GM23248 (cell line): ENCODE results near the gene PARP3. TPM values are rescaled to one million over a fixed set of nuclear protein-coding genes. Genes with fewer than 3 reads are reported as not detected.

Experiments
- DNase-seq: peaks from one replicate; pipeline ENCODE4 v3.0.0-alpha.2; 2015
- H2AFZ ChIP-seq: fragments of 200-600 bp; sonication (generic); 2 replicates; pipeline ENCODE4 v1.6.1; 2016; ENCODE audit warnings: antibody characterized with exemption
- H3F3A ChIP-seq: fragments of 200-600 bp; sonication (generic); 2 replicates; pipeline ENCODE4 v1.6.1; 2016; ENCODE audit warnings: mild to moderate bottlenecking, antibody characterized with exemption, mixed run types; ENCODE audit not compliant: insufficient read depth
- H3K27ac ChIP-seq: fragments of 200-600 bp; sonication (generic); 2 replicates; pipeline ENCODE4 v1.5.1; 2016; ENCODE audit warnings: mild to moderate bottlenecking
- H3K27me3 ChIP-seq: fragments of 200-600 bp; sonication (generic); replicated peaks from 2 replicates; pipeline ENCODE4 v1.6.1; 2016; ENCODE audit warnings: mild to moderate bottlenecking; ENCODE audit not compliant: insufficient read depth
- H3K36me3 ChIP-seq: fragments of 200-600 bp; sonication (generic); 2 replicates; pipeline ENCODE4 v1.6.1; 2016; ENCODE audit warnings: low read depth, mild to moderate bottlenecking
- H3K4me1 ChIP-seq: fragments of 200-600 bp; sonication (generic); 2 replicates; pipeline ENCODE4 v1.6.1; 2016; ENCODE audit warnings: mild to moderate bottlenecking; ENCODE audit not compliant: insufficient read depth
- H3K4me2 ChIP-seq: fragments of 200-600 bp; sonication (generic); one replicate; pipeline ENCODE4 v1.6.1; 2016; ENCODE audit warnings: mild to moderate bottlenecking; ENCODE audit not compliant: unreplicated experiment
- H3K4me3 ChIP-seq: fragments of 200-600 bp; sonication (generic); 2 replicates; pipeline ENCODE4 v1.5.1; 2016; ENCODE audit warnings: mild to moderate bottlenecking
- H3K79me2 ChIP-seq: fragments of 200-600 bp; sonication (generic); 2 replicates; pipeline ENCODE4 v1.6.1; 2016; ENCODE audit warnings: mild to moderate bottlenecking; ENCODE audit not compliant: insufficient read depth
- H3K9ac ChIP-seq: fragments of 200-600 bp; sonication (generic); 2 replicates; pipeline ENCODE4 v1.6.1; 2016; ENCODE audit warnings: mild to moderate bottlenecking
- H3K9me2 ChIP-seq: fragments of 200-600 bp; sonication (generic); 2 replicates; pipeline ENCODE4 v1.6.1; 2016; ENCODE audit warnings: mixed run types, mild to moderate bottlenecking, moderate library complexity; ENCODE audit not compliant: insufficient read depth
- H3K9me3 ChIP-seq: fragments of 200-600 bp; sonication (generic); one replicate; pipeline ENCODE4 v1.6.1; 2017; ENCODE audit warnings: low read depth
- H4K20me1 ChIP-seq: fragments of 200-600 bp; sonication (generic); 2 replicates; pipeline ENCODE4 v1.6.0; 2016; ENCODE audit not compliant: insufficient read depth
- EZH2 ChIP-seq: fragments of 200-600 bp; sonication (generic); IDR thresholded peaks from 2 replicates; pipeline ENCODE4 v1.6.1; 2018; ENCODE audit warnings: antibody characterized with exemption, mild to moderate bottlenecking; ENCODE audit not compliant: insufficient read depth, poor library complexity, severe bottlenecking
- EZH2phosphoT487 ChIP-seq: fragments of 200-600 bp; sonication (generic); IDR thresholded peaks from 2 replicates; pipeline ENCODE4 v1.6.1; 2018; ENCODE audit warnings: antibody characterized with exemption, moderate library complexity, mild to moderate bottlenecking, low read depth; ENCODE audit not compliant: insufficient read depth
- WGBS, 2 experiments: methylation state at CpG; one replicate each; pipeline ENCODE4 v1.1.6; 2015 to 2017; ENCODE audit warnings: low lambda C conversion rate in 2 of 2, low coverage in 1 of 2; ENCODE audit errors: missing lambda C conversion rate in 2 of 2; 5-methylcytosine and 5-hydroxymethylcytosine counted together
- in situ Hi-C: fragments of 300-500 bp; cut with MboI; formaldehyde crosslinking; loops from 2 replicates; pipeline ENCODE4 v1.15.0; 2020
- polyA plus RNA-seq: library from polyadenylated mRNA; unstranded; fragments of >200 nt; fragmentation: Nextera tagmentation; extraction: Ambion mirVana; gene quantifications from 2 replicates; pipeline ENCODE4 v1.2.1, GENCODE V29; 2016
- total RNA-seq: library from RNA; depleted of rRNA; stranded (reverse); fragments of >200 nt; shearing (Covaris generic); gene quantifications from 2 replicates; pipeline ENCODE4 v1.2.3, GENCODE V29; 2014

PARP3 gene
- total and polyA plus RNA-seq, 2 experiments from 2014 or later = 60.4 to 80.4 TPM

DNA sequence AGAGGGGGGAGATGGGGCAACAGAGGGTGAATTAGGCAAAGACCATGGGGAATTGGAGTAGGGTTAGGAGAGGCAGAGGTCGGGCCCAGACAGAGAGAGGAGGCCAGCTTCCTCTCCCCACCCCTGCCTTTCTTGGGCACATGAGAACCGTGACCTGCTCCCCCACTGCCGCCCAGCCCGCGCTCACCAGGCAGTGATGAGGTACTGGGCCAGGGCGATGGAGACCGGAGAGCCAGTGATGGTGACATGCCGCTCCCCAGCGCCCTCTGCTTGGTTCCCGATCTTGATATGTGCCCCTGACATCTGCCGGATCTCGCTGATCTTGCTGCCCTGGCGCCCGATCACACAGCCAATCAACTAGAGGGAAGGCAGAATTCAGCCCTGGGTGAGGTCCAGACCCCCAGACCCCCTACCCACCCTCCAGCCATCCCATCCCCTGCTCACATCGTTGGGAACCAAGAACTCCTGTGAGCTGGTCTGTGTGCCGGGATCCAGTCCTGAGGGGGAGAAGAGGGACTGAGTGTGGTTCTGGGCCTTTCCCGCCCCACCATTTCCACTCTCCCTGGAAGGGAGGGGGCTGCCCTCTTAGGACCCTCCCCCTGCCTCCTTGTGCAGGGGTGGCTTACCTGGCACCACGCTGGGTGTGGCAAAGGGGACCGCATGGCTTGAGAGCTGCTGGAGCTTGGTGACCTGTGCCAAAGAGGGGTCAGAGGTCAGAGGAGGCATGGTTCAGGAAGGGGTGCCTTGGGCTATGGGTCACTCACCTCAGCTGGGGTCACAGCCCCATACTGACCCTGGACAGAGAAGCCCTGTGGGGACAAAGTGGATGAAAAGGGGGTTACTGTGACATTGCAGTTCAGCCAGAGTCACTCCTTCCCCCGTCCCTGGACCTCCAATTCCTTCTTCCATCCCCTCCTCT is 16.7 kb downstream of the PARP3 start:
- no peak overlapping the region for H3K4me2 ChIP-seq
- H3K9ac ChIP-seq = no peak overlapping the region
- no peak overlapping the region for H2AFZ ChIP-seq
- H3K4me3 ChIP-seq = no peak overlapping the region
- in situ Hi-C loops = no loop called here
- no peaks in the 10 kb centered on the region for H3K27me3 ChIP-seq
- H3K36me3 ChIP-seq = no peaks in the 10 kb centered on the region
- H3F3A ChIP-seq = 0 out of 2 replicates have a peak, but pooled peaks cover 5% of the 10 kb centered on the region
- 93 to 95% methylated on average over 20 of the region's 20 CpGs for WGBS, 2 experiments
- no peaks in the 10 kb centered on the region for H4K20me1 ChIP-seq
- no peak for TF ChIP-seq EZH2phosphoT487
- no peak for TF ChIP-seq EZH2
- no peaks in the 10 kb centered on the region for H3K9me3 ChIP-seq
- no peaks in the 10 kb centered on the region for H3K9me2 ChIP-seq
- H3K27ac ChIP-seq = no peak overlapping the region
- H3K4me1 ChIP-seq = no peaks in the 10 kb centered on the region
- DNase-seq = no peak
- H3K79me2 ChIP-seq = no peaks in the 10 kb centered on the region

DNA sequence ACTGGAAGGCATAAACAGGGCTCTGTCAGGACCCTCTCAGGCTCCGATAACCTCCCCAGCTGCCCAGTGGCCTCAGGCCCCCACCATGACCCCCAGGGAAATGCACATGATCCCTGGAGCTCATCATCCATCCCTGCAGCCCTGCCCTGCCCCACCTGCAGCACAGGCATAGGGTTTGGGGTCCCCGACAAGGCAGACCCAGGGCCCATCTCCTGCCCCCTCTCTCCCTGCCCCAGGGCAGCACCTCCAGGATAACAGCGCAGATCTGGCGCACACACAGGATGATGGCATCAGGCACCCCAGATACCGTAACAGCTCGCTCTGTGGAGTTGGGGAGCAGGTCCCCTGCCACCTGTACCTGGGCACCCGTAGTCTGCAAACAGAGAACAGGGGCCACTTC is 17.5 kb downstream of the PARP3 start:
- in situ Hi-C loops = no loop called here
- Histone ChIP-seq H3K4me3 (no peak overlapping the region), H3K9me2 (no peaks in the 10 kb centered on the region), H3K27me3 (no peaks in the 10 kb centered on the region), H3K9me3 (no peaks in the 10 kb centered on the region), H2AFZ (no peak overlapping the region), H3K4me1 (no peaks in the 10 kb centered on the region), H4K20me1 (no peaks in the 10 kb centered on the region), H3K36me3 (no peaks in the 10 kb centered on the region), H3F3A (no peaks in the 10 kb centered on the region), H3K9ac (no peak overlapping the region), H3K27ac (no peak overlapping the region), H3K79me2 (0 out of 2 replicates have a peak, but pooled peaks cover 2% of the 10 kb centered on the region), H3K4me2 (no peak overlapping the region)
- no peak for DNase-seq
- 92 to 99% methylated on average over 7 of the region's 7 CpGs for WGBS, 2 experiments
- no peak for TF ChIP-seq EZH2
- no peak for TF ChIP-seq EZH2phosphoT487

GRCh38 chr3:51960386-51960785 is 18.2 kb downstream of the PARP3 start:
- no peaks in the 10 kb centered on the region for H3F3A ChIP-seq
- whole genome bisulfite sequencing, 2 experiments = 91 to 92% methylated on average over 10 of the region's 10 CpGs
- H3K79me2 ChIP-seq = peaks cover 9% of the 10 kb centered on the region; the same call in 1 of the 2 replicates
- H4K20me1 ChIP-seq = no peaks in the 10 kb centered on the region
- no peaks in the 10 kb centered on the region for H3K9me2 ChIP-seq
- no peak overlapping the region for H3K4me3 ChIP-seq
- no peak overlapping the region for H2AFZ ChIP-seq
- H3K36me3 ChIP-seq = no peaks in the 10 kb centered on the region
- in situ Hi-C loops = no loop called here
- H3K9ac ChIP-seq = no peak overlapping the region
- TF ChIP-seq EZH2 = no peak
- TF ChIP-seq EZH2phosphoT487 = no peak
- H3K4me1 ChIP-seq = no peaks in the 10 kb centered on the region
- H3K9me3 ChIP-seq = no peaks in the 10 kb centered on the region
- H3K27ac ChIP-seq = no peak overlapping the region
- DNase-seq = no peak
- H3K27me3 ChIP-seq = no peaks in the 10 kb centered on the region
- no peak overlapping the region for H3K4me2 ChIP-seq

- DNase-seq = no peak
- 92 to 93% methylated on average over 16 to 18 of the region's 18 CpGs for WGBS, 2 experiments
- no peak overlapping the region for H3K4me3 ChIP-seq
- no peak overlapping the region for H3K9ac ChIP-seq
- H4K20me1 ChIP-seq = no peaks in the 10 kb centered on the region
- no peaks in the 10 kb centered on the region for H3K27me3 ChIP-seq
- H3K9me2 ChIP-seq = no peaks in the 10 kb centered on the region
- no peaks in the 10 kb centered on the region for H3K4me1 ChIP-seq
- H3K4me2 ChIP-seq = no peak overlapping the region
- peaks cover 15% of the 10 kb centered on the region; the same call in 1 of the 2 replicates for H3K79me2 ChIP-seq
- no peaks in the 10 kb centered on the region for H3K36me3 ChIP-seq
- no peak for TF ChIP-seq EZH2phosphoT487
- no peak for TF ChIP-seq EZH2
- H3K27ac ChIP-seq = no peak overlapping the region
- H3K9me3 ChIP-seq = no peaks in the 10 kb centered on the region
- H2AFZ ChIP-seq = no peak overlapping the region
- H3F3A ChIP-seq = no peaks in the 10 kb centered on the region
- in situ Hi-C loops = no loop called here
Measured at GRCh38 chr3:51961011-51961410, 18.8 kb downstream of the PARP3 start.
